GM21381 (cell line): ENCODE data around the gene ENAH.

Experiments used
- ATAC-seq: cut with Tn5 transposase; IDR thresholded peaks from one replicate; pipeline ENCODE4 v1.9.1; 2021; ENCODE audit warnings: mild to moderate bottlenecking, moderate library complexity; ENCODE audit not compliant: unreplicated experiment

Gene ENAH

GRCh38 chr1:225610539-225610938 is 42.4 kb downstream of the ENAH start:
- no peak for ATAC-seq

GRCh38 chr1:225608014-225608796 is 44.7 kb downstream of the ENAH start:
- ATAC-seq, result no peak

GRCh38 chr1:225607355-225607754 is 45.6 kb downstream of the ENAH start:
- no peak for ATAC-seq

GRCh38 chr1:225603538-225604354 is 49.2 kb downstream of the ENAH start:
- no peak for ATAC-seq

GRCh38 chr1:225602590-225603206 is 50.2 kb downstream of the ENAH start:
- ATAC-seq, result no peak

GRCh38 chr1:225601902-225602589 is 50.9 kb downstream of the ENAH start:
- ATAC-seq, result no peak

GRCh38 chr1:225598847-225599246 is 54.1 kb downstream of the ENAH start:
- ATAC-seq, result no peak

GRCh38 chr1:225597926-225598575 is 54.9 kb downstream of the ENAH start:
- no peak for ATAC-seq

- ATAC-seq, result no peak
Measured at GRCh38 chr1:225596736-225597135, 56.2 kb downstream of the ENAH start.

GRCh38 chr1:225595974-225596551 is 56.9 kb downstream of the ENAH start:
- ATAC-seq, result no peak

GRCh38 chr1:225595452-225595851 is 57.5 kb downstream of the ENAH start:
- ATAC-seq, result no peak

GRCh38 chr1:225593414-225593813 is 59.5 kb downstream of the ENAH start:
- no peak for ATAC-seq

GRCh38 chr1:225592362-225593025 is 60.4 kb downstream of the ENAH start:
- ATAC-seq, result no peak

- no peak for ATAC-seq
Measured at GRCh38 chr1:225587310-225587709, 65.6 kb downstream of the ENAH start.

GRCh38 chr1:225581186-225581585 is 71.7 kb downstream of the ENAH start:
- no peak for ATAC-seq

GRCh38 chr1:225580238-225581099 is 72.5 kb downstream of the ENAH start:
- no peak for ATAC-seq

GRCh38 chr1:225578251-225578977 is 74.5 kb downstream of the ENAH start:
- no peak for ATAC-seq

- no peak for ATAC-seq
Measured at GRCh38 chr1:225577241-225577640, 75.7 kb downstream of the ENAH start.
